ENCODE results near the gene GIT1.

The GIT1 gene

GRCh38 chr17:29577385-29578211, 11.8 kb downstream of the GIT1 start:
- FAIRE-seq = no peak

- FAIRE-seq = no peak
Observed at GRCh38 chr17:29577001-29577370, 12.5 kb downstream of the GIT1 start.

GRCh38 chr17:29576214-29577000, 13.0 kb downstream of the GIT1 start:
- FAIRE-seq = no peak

GRCh38 chr17:29575511-29576213, 13.8 kb downstream of the GIT1 start:
- no peak for FAIRE-seq

- no peak for FAIRE-seq
Observed at GRCh38 chr17:29574732-29575510, 14.5 kb downstream of the GIT1 start.

- FAIRE-seq = no peak
Observed at GRCh38 chr17:29573871-29574731, 15.3 kb downstream of the GIT1 start.

GRCh38 chr17:29573558-29573869, 15.9 kb downstream of the GIT1 start:
- FAIRE-seq = no peak

- FAIRE-seq = no peak
Observed at GRCh38 chr17:29572691-29573557, 16.5 kb downstream of the GIT1 start.

- FAIRE-seq = no peak
Observed at GRCh38 chr17:29571883-29572681, 17.4 kb downstream of the GIT1 start.

GRCh38 chr17:29571486-29571882, 18.0 kb downstream of the GIT1 start:
- no peak for FAIRE-seq

- no peak for FAIRE-seq
Observed at GRCh38 chr17:29570521-29570920, 18.9 kb downstream of the GIT1 start.

GRCh38 chr17:29569245-29569950, 20.1 kb downstream of the GIT1 start:
- FAIRE-seq = no peak

GRCh38 chr17:29568331-29569244, 20.9 kb downstream of the GIT1 start, which contains the start of gene TP53I13:
TP53I13 (plus strand) TSS chr17:29568701; CDS start chr17:29568759, 58 bp downstream.
- no peak for FAIRE-seq

- no peak for FAIRE-seq
Observed at GRCh38 chr17:29567554-29568330, 21.7 kb downstream of the GIT1 start.

GRCh38 chr17:29567304-29567553, 22.2 kb downstream of the GIT1 start:
- no peak for FAIRE-seq

GRCh38 chr17:29566473-29567303, 22.8 kb downstream of the GIT1 start, which contains the start of gene ABHD15:
ABHD15 (minus strand) TSS chr17:29567037; CDS start chr17:29566966, 71 bp downstream.
- no peak for FAIRE-seq

Measured in G401.6 (cell line).